Mucosa of descending colon (tissue), 3 donors: ENCODE measurements around the gene CELA2A. TPM values are rescaled to one million over a fixed set of nuclear protein-coding genes. Genes with fewer than 3 reads are reported as not detected.

Source experiments
- ATAC-seq: fragments of 200-7000 bp; cut with Tn5 transposase; one replicate; pipeline ENCODE4 v1.9.1; 2020; ENCODE audit warnings: mild to moderate bottlenecking, moderate library complexity
- DNase-seq, 3 donors: peaks; one replicate each; pipeline ENCODE4 v3.0.0-alpha.2; 2020
- H3K36me3 ChIP-seq: fragments of 200-600 bp; one replicate; pipeline ENCODE4 v1.8.0; 2021; ENCODE audit warnings: low read depth, mild to moderate bottlenecking
- H3K4me1 ChIP-seq: fragments of 200-600 bp; one replicate; pipeline ENCODE4 v1.8.0; 2021; ENCODE audit warnings: low read depth, mild to moderate bottlenecking
- H3K4me3 ChIP-seq: fragments of 200-600 bp; one replicate; pipeline ENCODE4 v1.8.0; 2021; ENCODE audit warnings: mild to moderate bottlenecking
- H3K9me3 ChIP-seq: fragments of 200-600 bp; one replicate; pipeline ENCODE4 v1.8.0; 2021; ENCODE audit warnings: mild to moderate bottlenecking
- CTCF ChIP-seq: fragments of 200-600 bp; IDR thresholded peaks from one replicate; pipeline ENCODE4 v1.8.0; 2022; ENCODE audit warnings: antibody characterized with exemption, mild to moderate bottlenecking
- intact Hi-C, 2 donors: fragments of 100-400 bp; cut with DNase I in 1 of 2; cut with micrococcal nuclease in 1 of 2; formaldehyde crosslinking; loops; one replicate each; pipeline versions ENCODE4 v1.11.0 to v1.11.1; 2022; cut with DNase I, micrococcal nuclease
- total RNA-seq, 3 donors: library from RNA; stranded (reverse); fragmentation: NEBNext Ultra II Directional in 2 of 3; extraction: Animal tissue kit (Norgen Biotek cat#: 25700) in 2 of 3; gene quantifications; one replicate each; pipeline versions ENCODE4 v1.2.1 to v1.2.4, GENCODE V29; 2021 to 2023
- donor health status: DM: no; HTN: no; CAD: no; lungs with moderate emphysema.
- donor health status: DM: no; HTN: no; CAD: no.
- donor health status: DM: no; HTN: yes; CAD: no.

The CELA2A gene
- total RNA-seq, 3 donors from 2014 or later, result not detected

DNA sequence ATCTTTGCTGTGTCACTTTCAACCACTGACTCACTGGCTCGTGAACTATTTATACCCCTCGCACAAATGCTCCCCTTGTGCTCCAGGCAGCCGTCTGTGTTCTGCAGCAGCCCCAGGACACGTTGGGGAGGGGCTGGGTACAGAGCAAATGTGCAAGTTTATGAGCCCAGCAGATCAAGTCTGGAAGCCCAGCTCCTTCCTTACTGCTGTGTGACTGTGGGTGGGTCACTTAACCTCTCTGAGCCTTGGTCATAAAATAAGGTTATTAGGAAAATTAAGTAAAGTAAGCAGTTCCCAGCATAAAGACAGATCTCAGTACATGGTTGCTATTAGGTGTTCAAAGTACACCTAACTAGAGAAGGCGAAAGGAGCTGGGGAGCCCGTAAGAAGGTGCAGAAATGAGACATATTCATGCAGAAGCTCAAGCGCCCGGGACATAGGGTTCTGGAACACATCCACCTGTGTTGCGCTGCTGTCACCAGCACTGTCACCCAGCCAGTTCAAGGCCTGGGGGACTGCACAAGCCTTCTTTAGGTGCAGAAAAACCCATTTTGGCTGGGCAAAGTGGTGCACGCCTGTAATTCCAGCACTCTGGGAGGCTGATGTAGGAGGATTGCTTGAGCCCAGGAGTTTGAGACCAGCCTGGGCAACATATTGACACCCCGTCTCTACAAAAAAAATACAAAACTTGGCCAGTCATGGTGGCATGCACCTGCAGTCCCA, 33.0 kb upstream of the CELA2A start:
- no peaks in the 10 kb centered on the region for H3K9me3 ChIP-seq
- ATAC-seq, result peak; percentile 14
- intact Hi-C loops, result no loop called here
- no peaks in the 10 kb centered on the region for H3K36me3 ChIP-seq
- no peak for TF ChIP-seq CTCF
- DNase-seq, result peak in 2 of 3 donors; percentile 33 to 57
- peaks cover 63% of the 10 kb centered on the region for H3K4me1 ChIP-seq
- no peak overlapping the region for H3K4me3 ChIP-seq

- TF ChIP-seq CTCF, result no peak
- ATAC-seq (peak; percentile 80), DNase-seq (peak; percentile 88 to 92 (median 90))
- intact Hi-C loops, result no loop called here
- H3K4me3 ChIP-seq, result no peak overlapping the region
- no peaks in the 10 kb centered on the region for H3K9me3 ChIP-seq
- peaks cover 63% of the 10 kb centered on the region for H3K4me1 ChIP-seq
- no peaks in the 10 kb centered on the region for H3K36me3 ChIP-seq
These were observed 32.3 kb upstream of the CELA2A start for GRCh38 chr1:15424146-15424667.

- no peaks in the 10 kb centered on the region for H3K36me3 ChIP-seq
- intact Hi-C loops, result no loop called here
- H3K9me3 ChIP-seq, result no peaks in the 10 kb centered on the region
- no peak for ATAC-seq
- DNase-seq, result peak in 2 of 3 donors; percentile 27 to 42
- peaks cover 62% of the 10 kb centered on the region for H3K4me1 ChIP-seq
- H3K4me3 ChIP-seq, result no peak overlapping the region
- TF ChIP-seq CTCF, result no peak
These were observed 31.6 kb upstream of the CELA2A start for GRCh38 chr1:15424981-15425380.

- no peak for TF ChIP-seq CTCF
- intact Hi-C loops, result no loop called here
- Histone ChIP-seq H3K36me3 (no peaks in the 10 kb centered on the region), H3K4me3 (no peak overlapping the region), H3K4me1 (peaks cover 57% of the 10 kb centered on the region), H3K9me3 (no peaks in the 10 kb centered on the region)
- DNase-seq (no peak), ATAC-seq (no peak)
These were observed 31.0 kb upstream of the CELA2A start for GRCh38 chr1:15425521-15425920.

DNA sequence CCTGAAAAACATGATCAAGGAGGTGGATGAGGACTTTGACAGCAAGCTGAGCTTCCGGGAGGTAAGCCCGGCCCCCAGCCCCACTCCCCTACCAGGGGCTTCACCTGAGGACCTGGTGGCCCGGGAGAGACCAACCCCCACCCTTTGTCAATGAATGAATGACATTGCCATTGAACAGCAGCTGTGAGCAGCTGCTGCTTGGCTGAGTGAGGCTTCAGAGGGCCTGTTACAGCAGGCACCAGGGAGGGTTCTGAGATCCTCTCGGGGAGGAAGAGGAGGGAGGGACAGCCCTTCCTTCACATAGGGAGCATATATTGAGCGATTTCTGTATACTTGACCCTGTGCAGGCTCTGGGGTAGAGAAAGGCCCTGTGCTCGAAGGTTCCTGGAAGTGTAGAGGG, 30.6 kb upstream of the CELA2A start:
- Histone ChIP-seq H3K36me3 (no peaks in the 10 kb centered on the region), H3K9me3 (no peaks in the 10 kb centered on the region), H3K4me1 (peaks cover 55% of the 10 kb centered on the region), H3K4me3 (no peak overlapping the region)
- TF ChIP-seq CTCF, result no peak
- DNase-seq, result no peak
- intact Hi-C loops, result no loop called here
- ATAC-seq, result no peak
